K562 (cell line): Measurements from ENCODE around the gene CTXN1.

Experiments
- DACH1 ChIP-seq: fragments of 450-650 bp; IDR thresholded peaks from 2 replicates; pipeline ENCODE4 v1.6.1; 2018; ENCODE audit not compliant: partially characterized antibody
- MAX ChIP-seq: sonication (generic); formaldehyde crosslinking; IDR thresholded peaks from 2 replicates; pipeline ENCODE4 v1.9.0; 2022; ENCODE audit warnings: mild to moderate bottlenecking, missing genetic modification reagents
- SETDB1 ChIP-seq: IDR thresholded peaks from one replicate; pipeline ENCODE4 v1.6.1; 2012; ENCODE audit warnings: low read length, control low read depth, inconsistent platforms
- ZNF175 ChIP-seq: fragments of 200-800 bp; sonication (Bioruptor generic); IDR thresholded peaks from 2 replicates; pipeline ENCODE4 v1.6.1; 2016; ENCODE audit warnings: low read depth, mild to moderate bottlenecking, missing genetic modification characterization, missing compliant biosample characterization
- ZNF644 ChIP-seq: fragments of 200-800 bp; sonication (Bioruptor generic); IDR thresholded peaks from 2 replicates; pipeline ENCODE4 v1.6.1; 2016; ENCODE audit warnings: low read depth, missing genetic modification characterization, missing compliant biosample characterization

- TF ChIP-seq ZNF175 (CRISPR knock-in tag): no peak
- TF ChIP-seq DACH1: no peak
- no peak for TF ChIP-seq ZNF644
- no peak for TF ChIP-seq MAX (CRISPR knock-in tag)
- TF ChIP-seq SETDB1: no peak
Observed at GRCh38 chr19:7931221-7932061, 5.5 kb upstream of the CTXN1 start.
